Transverse colon (tissue), 4 donors: ENCODE data around the gene FGD3. TPM values are rescaled to one million over a fixed set of nuclear protein-coding genes. Genes with fewer than 3 reads are reported as not detected.

Source experiments
- DNase-seq: peaks from one replicate; pipeline ENCODE4 v3.0.0-alpha.2; 2019
- H3K27ac ChIP-seq, 4 donors: fragments of 200-600 bp; sonication (generic); 2 replicates each; pipeline ENCODE4 v1.5.1; 2016 to 2018; ENCODE audit warnings: inconsistent platforms in 4 of 4
- H3K27me3 ChIP-seq: fragments of 200-600 bp; sonication (generic); 2 replicates; pipeline ENCODE4 v1.5.1; 2017; ENCODE audit warnings: inconsistent platforms
- H3K36me3 ChIP-seq, 4 donors: fragments of 200-600 bp; sonication (generic); 2 replicates each; pipeline ENCODE4 v1.5.1; 2017 to 2019; ENCODE audit warnings: inconsistent platforms in 4 of 4
- H3K4me1 ChIP-seq, 4 donors: fragments of 200-600 bp; sonication (generic); 2 replicates each; pipeline ENCODE4 v1.5.1; 2017 to 2020; ENCODE audit warnings: inconsistent platforms in 4 of 4
- H3K4me3 ChIP-seq, 4 donors: fragments of 200-600 bp; sonication (generic); 1 replicate in 1 of 4; 2 replicates in 3 of 4; pipeline versions ENCODE4 v1.5.1 to v1.6.1; 2017 to 2019; ENCODE audit warnings: inconsistent platforms in 4 of 4
- H3K9me3 ChIP-seq, 2 donors: fragments of 200-600 bp; sonication (generic); 2 replicates each; pipeline ENCODE4 v1.5.1; 2017 to 2019; ENCODE audit warnings: inconsistent platforms in 2 of 2
- EP300 ChIP-seq: sonication (generic); formaldehyde crosslinking; IDR thresholded peaks from one replicate; pipeline ENCODE4 v1.6.1; 2017; ENCODE audit warnings: antibody characterized with exemption, low read depth
- POLR2A ChIP-seq: fragments of 450-650 bp; IDR thresholded peaks from one replicate; pipeline ENCODE4 v1.6.1; 2016; ENCODE audit warnings: antibody characterized with exemption, mild to moderate bottlenecking, moderate library complexity
- POLR2AphosphoS5 ChIP-seq, 3 donors: sonication (generic); formaldehyde crosslinking; IDR thresholded peaks; one replicate each; pipeline ENCODE4 v1.6.1; 2016; ENCODE audit warnings: antibody characterized with exemption in 3 of 3
- WGBS, 2 donors: methylation state at CpG; one replicate each; pipeline ENCODE4 v1.1.5; 2018; ENCODE audit warnings: low coverage in 1 of 2; 5-methylcytosine and 5-hydroxymethylcytosine counted together
- in situ Hi-C, 4 donors: fragments of 200-750 bp; cut with MboI; loops; one replicate each; pipeline versions ENCODE4 v1.15.0 to v1.15.1; 2017; ENCODE audit warnings: low sequenced_read_pairs in 3 of 4, low pct_ligation_motif_present in 1 of 4, low pct_unique_long_range_greater_than_20kb in 1 of 4
- intact Hi-C: fragments of 100-400 bp; cut with DNase I; formaldehyde crosslinking; loops from one replicate; pipeline ENCODE4 v1.15.1; 2023; ENCODE audit warnings: low total_unique reads
- total RNA-seq, 4 donors: library from RNA; depleted of rRNA; stranded (reverse); fragments of >200 nt; gene quantifications; one replicate each; pipeline ENCODE4 v1.1.0, GENCODE V29; 2016
- TF ChIP-seq, protein P1 (sequence below), 5 experiments: fragments of 200-600 bp in 3 of 5; fragments of 450-650 bp in 2 of 5; sonication (generic) in 3 of 5; IDR thresholded peaks; 1 replicate in 2 of 5; 2 replicates in 3 of 5; pipeline ENCODE4 v1.5.1; 2016 to 2017; ENCODE audit warnings: antibody characterized with exemption in 5 of 5, inconsistent platforms in 3 of 5, mild to moderate bottlenecking in 2 of 5, moderate library complexity in 1 of 5

The FGD3 gene
- total RNA-seq, 4 donors from 2014 or later = 5.2 to 9.7 (median 6.0) TPM; not detected in 1

DNA sequence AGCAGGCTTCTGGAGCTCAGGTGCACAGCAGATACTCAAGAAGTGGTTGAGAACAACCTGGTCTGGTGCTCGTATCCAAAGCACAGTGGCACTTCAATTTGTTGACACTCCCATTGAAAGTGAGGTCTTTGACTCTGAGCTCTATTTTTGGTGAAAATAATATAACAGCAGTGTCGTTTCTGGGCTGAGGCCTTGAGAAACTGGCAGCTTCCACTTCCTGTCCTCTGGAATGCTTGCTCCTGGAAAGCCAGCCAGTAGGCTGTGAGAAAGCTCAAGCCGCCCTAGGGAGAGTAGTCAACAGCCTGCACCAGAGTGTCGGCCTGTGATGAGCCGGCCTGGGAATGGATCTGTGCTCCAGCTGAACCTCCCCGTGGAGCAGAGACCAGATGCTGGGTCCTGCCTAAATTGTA, 104.4 kb downstream of the FGD3 start:
- in situ Hi-C loops = no loop called here
- WGBS, 2 donors = 70% methylated on average over 6 of the region's 6 CpGs; no CpG with 5 or more reads in 1 of the 2 donors

DNA sequence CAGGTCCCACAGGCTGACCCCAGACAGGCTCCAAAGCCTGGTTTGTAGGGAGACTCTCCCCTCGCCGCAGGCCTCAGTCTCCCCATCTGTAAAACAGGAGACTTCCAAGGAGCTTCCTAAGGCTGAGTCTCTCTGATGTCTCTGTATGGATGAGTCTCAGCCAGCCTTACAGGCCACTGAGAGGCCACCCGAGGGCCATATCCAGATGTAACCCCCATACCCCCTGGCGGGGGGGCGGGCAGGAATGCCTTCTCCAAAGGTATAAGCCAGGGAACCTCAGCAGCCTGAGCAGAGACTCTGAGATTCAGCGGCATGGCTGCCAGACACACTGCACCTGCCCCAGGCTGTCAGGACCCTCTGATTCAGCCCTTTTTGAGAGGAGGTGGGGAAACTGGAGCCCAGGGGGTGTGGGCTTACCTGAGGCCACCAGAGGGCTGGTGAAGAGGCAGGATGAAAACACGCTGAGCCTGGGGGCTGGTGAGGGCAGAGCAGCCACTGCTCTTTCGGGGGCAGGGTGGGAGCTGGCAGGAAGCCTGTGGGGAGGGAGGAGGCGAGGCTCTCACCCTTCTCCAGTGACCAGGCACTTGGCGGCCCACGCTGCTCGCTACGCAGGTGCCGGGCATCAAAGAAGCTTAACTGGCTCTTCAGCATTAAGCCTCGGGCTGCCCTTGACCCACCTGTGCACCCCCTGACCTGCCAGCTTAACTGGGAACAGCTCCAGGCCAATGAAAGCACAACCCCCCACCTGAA, 105.6 kb downstream of the FGD3 start:
- Histone ChIP-seq H3K36me3 (no peaks in the 10 kb centered on the region), H3K9me3 (no peaks in the 10 kb centered on the region), H3K4me3 (no peak overlapping the region), H3K27me3 (no peaks in the 10 kb centered on the region), H3K27ac (no peak overlapping the region), H3K4me1 (no peaks in the 10 kb centered on the region)
- in situ Hi-C loops = no loop called here
- DNase-seq = no peak
- no peak for TF ChIP-seq POLR2AphosphoS5 (IDR thresholded peaks at IDR 0.05)
- TF ChIP-seq EP300 = no peak
- no peak for TF ChIP-seq POLR2A
- TF ChIP-seq, protein P1, sequence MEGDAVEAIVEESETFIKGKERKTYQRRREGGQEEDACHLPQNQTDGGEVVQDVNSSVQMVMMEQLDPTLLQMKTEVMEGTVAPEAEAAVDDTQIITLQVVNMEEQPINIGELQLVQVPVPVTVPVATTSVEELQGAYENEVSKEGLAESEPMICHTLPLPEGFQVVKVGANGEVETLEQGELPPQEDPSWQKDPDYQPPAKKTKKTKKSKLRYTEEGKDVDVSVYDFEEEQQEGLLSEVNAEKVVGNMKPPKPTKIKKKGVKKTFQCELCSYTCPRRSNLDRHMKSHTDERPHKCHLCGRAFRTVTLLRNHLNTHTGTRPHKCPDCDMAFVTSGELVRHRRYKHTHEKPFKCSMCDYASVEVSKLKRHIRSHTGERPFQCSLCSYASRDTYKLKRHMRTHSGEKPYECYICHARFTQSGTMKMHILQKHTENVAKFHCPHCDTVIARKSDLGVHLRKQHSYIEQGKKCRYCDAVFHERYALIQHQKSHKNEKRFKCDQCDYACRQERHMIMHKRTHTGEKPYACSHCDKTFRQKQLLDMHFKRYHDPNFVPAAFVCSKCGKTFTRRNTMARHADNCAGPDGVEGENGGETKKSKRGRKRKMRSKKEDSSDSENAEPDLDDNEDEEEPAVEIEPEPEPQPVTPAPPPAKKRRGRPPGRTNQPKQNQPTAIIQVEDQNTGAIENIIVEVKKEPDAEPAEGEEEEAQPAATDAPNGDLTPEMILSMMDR (IDR thresholded peaks at IDR 0.05) = no peak
- intact Hi-C loops = no loop called here
- 88% methylated on average over 13 of the region's 15 CpGs; no CpG with 5 or more reads in 1 of the 2 donors for WGBS, 2 donors

More for the DNA sequence above, 104.4 kb downstream of the FGD3 start:
- intact Hi-C loops = no loop called here
- Histone ChIP-seq H3K4me3 (no peak overlapping the region), H3K27me3 (no peaks in the 10 kb centered on the region), H3K36me3 (no peaks in the 10 kb centered on the region), H3K27ac (peak overlapping the region in 2 of 4 donors; percentile 32 to 57), H3K9me3 (no peaks in the 10 kb centered on the region), H3K4me1 (no peaks in the 10 kb centered on the region)
- TF ChIP-seq POLR2AphosphoS5 (IDR thresholded peaks at IDR 0.05) (no peak), EP300 (no peak), POLR2A (no peak)
- TF ChIP-seq, protein P1 (IDR thresholded peaks at IDR 0.05) = no peak
- DNase-seq = no peak

DNA sequence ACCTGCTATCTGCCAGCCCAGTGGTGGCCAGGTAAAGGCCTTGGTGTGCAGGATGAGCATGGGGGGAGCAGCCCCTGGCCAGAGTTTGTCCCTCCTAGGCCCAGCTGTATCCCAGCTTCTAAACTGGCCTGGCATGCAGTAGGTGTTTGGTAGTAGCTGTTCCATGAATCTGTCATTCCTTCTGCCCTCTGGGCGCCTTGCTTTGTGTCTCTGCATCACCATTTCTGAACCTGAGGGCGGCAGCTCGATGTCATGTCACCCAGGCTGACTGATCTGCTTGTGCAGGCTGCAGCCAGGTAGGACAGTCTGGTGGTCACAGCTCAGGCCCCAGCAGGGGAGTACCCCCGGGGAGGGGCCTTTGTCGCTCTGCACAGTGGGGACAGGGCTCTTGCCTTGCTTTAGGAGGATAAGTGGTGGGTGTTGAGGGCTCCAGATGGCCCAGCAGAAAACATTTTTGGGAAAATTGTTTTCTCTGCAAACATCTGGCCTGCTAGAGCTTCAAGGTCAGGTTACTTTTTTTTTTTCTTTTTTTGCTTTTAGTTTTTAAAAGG, 106.5 kb downstream of the FGD3 start:
- Histone ChIP-seq H3K9me3 (no peaks in the 10 kb centered on the region), H3K4me3 (no peak overlapping the region), H3K27me3 (no peaks in the 10 kb centered on the region), H3K4me1 (peaks cover 0 to 8% (median 7%) of the 10 kb centered on the region in 4 donors), H3K27ac (no peak overlapping the region), H3K36me3 (no peaks in the 10 kb centered on the region)
- intact Hi-C loops = no loop called here
- in situ Hi-C loops = no loop called here
- WGBS, 2 donors = 71 to 94% methylated on average over 2 to 5 of the region's 5 CpGs
- DNase-seq = no peak
- TF ChIP-seq POLR2AphosphoS5 (IDR thresholded peaks at IDR 0.05) (no peak), EP300 (no peak), POLR2A (no peak)
- TF ChIP-seq, protein P1 (IDR thresholded peaks at IDR 0.05) = no peak

DNA sequence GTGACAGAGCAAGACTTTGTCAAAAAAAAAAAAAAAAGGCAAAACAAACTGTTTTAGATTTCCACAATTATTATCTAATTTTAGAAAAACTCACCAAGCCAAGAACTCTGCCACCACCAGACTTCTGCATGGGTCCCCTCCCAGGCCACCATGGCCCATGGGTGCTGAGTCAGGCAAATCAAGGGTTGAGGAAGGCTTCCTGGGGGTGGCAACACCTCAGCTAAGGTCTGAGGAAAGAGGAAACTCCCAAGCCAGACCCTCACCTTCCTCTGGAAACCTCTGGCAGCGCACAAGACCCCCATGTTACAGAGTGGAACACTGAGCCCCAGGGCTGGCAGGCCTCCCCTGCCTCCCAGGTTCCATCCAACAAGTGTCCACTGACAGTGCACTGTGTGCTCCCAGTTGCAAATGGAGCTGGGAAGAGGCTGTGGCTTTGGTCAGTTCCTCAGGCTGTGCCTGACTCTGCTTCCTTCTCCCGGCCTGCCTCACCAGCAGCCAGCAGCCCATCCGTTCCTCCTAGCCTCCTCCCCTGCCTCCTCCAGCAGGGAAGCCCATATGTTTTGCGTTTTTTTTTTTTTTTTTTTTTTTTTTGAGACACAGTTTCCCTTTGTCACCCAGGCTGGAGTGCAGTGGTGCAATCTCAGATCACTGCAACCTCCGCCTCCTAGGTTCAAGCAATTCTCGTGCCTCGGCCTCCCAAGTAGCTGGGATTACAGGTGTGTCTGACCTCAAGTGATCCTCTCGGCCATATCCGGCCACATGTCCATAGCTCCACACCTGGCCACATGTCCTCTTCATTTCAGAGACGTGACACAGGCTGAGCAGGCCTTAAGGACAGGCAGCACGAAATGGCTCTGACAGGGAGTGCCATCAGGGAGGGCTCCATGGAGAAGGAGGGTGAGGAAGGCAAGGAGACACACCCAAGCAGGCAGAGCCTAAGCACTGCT, 107.7 kb downstream of the FGD3 start:
- Histone ChIP-seq H3K9me3 (no peaks in the 10 kb centered on the region), H3K27ac (no peak overlapping the region), H3K4me3 (no peak overlapping the region), H3K4me1 (peaks cover 0 to 17% (median 15%) of the 10 kb centered on the region in 4 donors), H3K27me3 (no peaks in the 10 kb centered on the region), H3K36me3 (no peaks in the 10 kb centered on the region)
- TF ChIP-seq EP300 (no peak), POLR2AphosphoS5 (IDR thresholded peaks at IDR 0.05) (no peak), POLR2A (no peak)
- TF ChIP-seq, protein P1 (IDR thresholded peaks at IDR 0.05) = no peak
- in situ Hi-C loops (no loop called here), intact Hi-C loops (no loop called here)
- 82 to 86% methylated on average over 3 to 11 of the region's 11 CpGs for WGBS, 2 donors
- no peak for DNase-seq
